Panc1 (cell line): Measurements from ENCODE around the gene ZNF573. TPM values are rescaled to one million over a fixed set of nuclear protein-coding genes. Genes with fewer than 3 reads are reported as not detected.
A peak's percentile ranks its signal among the peaks of the same experiment; 100 is the strongest.

Experiments used
- ATAC-seq: fragments of 200-7000 bp; cut with Tn5 transposase; 2 replicates; pipeline ENCODE4 v1.9.1; 2020; ENCODE audit warnings: mild to moderate bottlenecking, moderate library complexity
- BruUV-seq: library from RNA; stranded (reverse); fragments of 400-500 nt; replicated peaks from 2 replicates; lab custom pipeline; 2021; lab: Mats Ljungman, UMichigan
- CTCF ChIA-PET: fragments of 300-600 bp; sonication (Branson Sonifier 250); formaldehyde crosslinking; loops from one replicate; lab custom pipeline; 2022; ENCODE audit warnings: antibody characterized with exemption; lab: Charles Lee
- POLR2A ChIA-PET: fragments of 300-600 bp; sonication (Branson Sonifier 250); formaldehyde crosslinking; loops from one replicate; lab custom pipeline; 2022; ENCODE audit warnings: antibody characterized with exemption; lab: Charles Lee
- DNase-seq: peaks from one replicate; pipeline ENCODE4 v3.0.0-alpha.2; 2010; ENCODE audit warnings: low read depth, low spot score
- H3K27ac ChIP-seq: 2 replicates; pipeline ENCODE4 v1.5.1; 2011; ENCODE audit warnings: mild to moderate bottlenecking, low read length, inconsistent platforms
- H3K27me3 ChIP-seq: fragments of 200-500 bp; sonication (Bioruptor generic); 2 replicates; pipeline ENCODE4 v1.6.0; 2014; ENCODE audit warnings: low read length, inconsistent platforms; ENCODE audit not compliant: control insufficient read depth, insufficient read depth
- H3K36me3 ChIP-seq: fragments of 200-500 bp; sonication (Bioruptor generic); 2 replicates; pipeline ENCODE4 v1.5.1; 2014; ENCODE audit warnings: inconsistent platforms, mild to moderate bottlenecking, low read length, moderate library complexity; ENCODE audit not compliant: control insufficient read depth, insufficient read depth
- H3K4me1 ChIP-seq: 2 replicates; pipeline ENCODE4 v1.5.1; 2011; ENCODE audit warnings: inconsistent platforms, mild to moderate bottlenecking, low read length, moderate library complexity; ENCODE audit not compliant: control insufficient read depth, insufficient read depth
- H3K4me3 ChIP-seq, 2 experiments: 2 replicates each; pipeline ENCODE4 v1.5.1; 2011 to 2012; ENCODE audit warnings: low read depth in 2 of 2, low read length in 2 of 2, mild to moderate bottlenecking in 2 of 2, inconsistent platforms in 1 of 2, moderate library complexity in 1 of 2
- H3K9me3 ChIP-seq: fragments of 200-500 bp; sonication (Bioruptor generic); 2 replicates; pipeline ENCODE4 v1.5.1; 2014; ENCODE audit warnings: low read depth, mild to moderate bottlenecking, inconsistent platforms, low read length, moderate library complexity; ENCODE audit not compliant: control insufficient read depth, insufficient read depth
- CTCF ChIP-seq: fragments of 450-650 bp; IDR thresholded peaks from 2 replicates; pipeline ENCODE4 v1.5.1; 2017; ENCODE audit warnings: mild to moderate bottlenecking
- POLR2AphosphoS5 ChIP-seq: IDR thresholded peaks from 2 replicates; pipeline ENCODE4 v1.6.1; 2012; ENCODE audit warnings: mild to moderate bottlenecking, low read depth, low read length, moderate library complexity
- REST ChIP-seq, 2 experiments: IDR thresholded peaks; 2 replicates each; pipeline ENCODE4 v1.6.1; 2011 to 2012; ENCODE audit warnings: low read depth in 2 of 2, control low read depth in 1 of 2, low read length in 1 of 2, mild to moderate bottlenecking in 1 of 2, moderate library complexity in 1 of 2; ENCODE audit not compliant: insufficient read depth in 1 of 2
- SIN3A ChIP-seq: IDR thresholded peaks from 2 replicates; pipeline ENCODE4 v1.6.1; 2012; ENCODE audit warnings: low read depth, mild to moderate bottlenecking, low read length, moderate library complexity, borderline replicate concordance; ENCODE audit not compliant: insufficient read depth
- TCF7L2 ChIP-seq: IDR thresholded peaks from 2 replicates; pipeline ENCODE4 v1.6.1; 2011; ENCODE audit warnings: mild to moderate bottlenecking, low read depth, low read length, inconsistent platforms
- in situ Hi-C: cut with HindIII; loops from 2 replicates; pipeline ENCODE4 v1.10.0; 2016; ENCODE audit warnings: low sequenced_read_pairs, low pct_unique_long_range_greater_than_20kb
- intact Hi-C: fragments of 100-400 bp; cut with micrococcal nuclease; formaldehyde crosslinking; loops from one replicate; pipeline ENCODE4 v1.10.0; 2022; ENCODE audit not compliant: unreplicated experiment
- total RNA-seq: library from RNA; stranded (reverse); gene quantifications from one replicate; pipeline ENCODE4 v1.2.1, GENCODE V29; 2021; ENCODE audit not compliant: unreplicated experiment

Gene ZNF573
- total RNA-seq, 1 experiment from 2014 or later = 13.3 TPM

DNA sequence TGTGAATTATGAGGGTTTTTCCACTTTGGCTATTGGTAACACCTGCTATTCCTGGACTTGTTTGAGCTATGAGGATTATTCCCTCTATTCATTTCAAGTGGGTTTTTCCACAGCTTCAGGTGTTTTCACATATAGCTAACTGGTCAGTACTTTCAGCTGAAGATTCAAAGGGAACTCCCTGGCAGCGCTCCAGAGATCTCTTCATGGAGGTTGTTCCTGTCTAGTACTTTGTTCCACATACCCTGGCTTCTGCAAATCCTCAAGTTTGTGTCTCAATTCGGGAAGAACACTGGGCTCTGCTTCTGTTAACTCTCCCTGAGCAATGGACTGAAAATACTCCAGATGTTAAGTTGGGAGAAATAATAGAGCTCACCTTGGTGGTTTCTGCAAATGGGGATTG, 54.2 kb downstream of the ZNF573 start:
- ChIA-PET POLR2A (no interaction called here), CTCF (no interaction called here)
- TF ChIP-seq SIN3A = no peak
- TF ChIP-seq POLR2AphosphoS5 = no peak
- no peak for TF ChIP-seq REST (IDR thresholded peaks at IDR 0.05; ENCODE audit: insufficient read depth in 1 of 2, low read depth in 2 of 2, low read length in 1 of 2)
- TF ChIP-seq CTCF = no peak
- no peak for TF ChIP-seq TCF7L2
- BruUV-seq = no TSS peak
- DNase-seq (no peak), ATAC-seq (no peak)
- Histone ChIP-seq H3K9me3 (no peaks in the 10 kb centered on the region), H3K36me3 (no peaks in the 10 kb centered on the region), H3K27me3 (no peaks in the 10 kb centered on the region), H3K27ac (no peak overlapping the region), H3K4me3 (no peak overlapping the region), H3K4me1 (no peaks in the 10 kb centered on the region)
- intact Hi-C loops (no loop called here), in situ Hi-C loops (no loop called here)

DNA sequence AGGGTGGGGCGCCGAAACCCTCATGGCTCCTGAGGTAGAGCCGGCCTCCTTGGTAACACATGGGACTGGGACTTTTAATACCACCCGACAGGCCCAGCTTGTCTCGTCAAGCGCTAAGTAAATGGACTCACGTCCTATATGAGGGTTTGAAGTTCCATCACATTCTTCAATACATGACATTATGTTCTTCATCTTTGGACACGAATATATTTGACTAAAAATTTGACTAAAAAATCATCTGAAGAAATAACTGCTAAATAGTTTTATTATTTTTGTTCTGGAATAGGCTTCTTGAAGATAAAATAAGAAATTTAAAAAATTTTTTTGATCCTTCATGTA, 59.5 kb downstream of the ZNF573 start:
- Histone ChIP-seq H3K4me3 (peak overlapping the region; percentile 78 to 87), H3K4me1 (peaks cover 5% of the 10 kb centered on the region; the same call in 1 of the 2 replicates), H3K36me3 (no peaks in the 10 kb centered on the region), H3K27me3 (no peaks in the 10 kb centered on the region), H3K27ac (peak overlapping the region; percentile 82), H3K9me3 (peaks cover 18% of the 10 kb centered on the region)
- intact Hi-C loops = no loop called here
- ATAC-seq (no peak), DNase-seq (no peak)
- TF ChIP-seq SIN3A = no peak
- TF ChIP-seq TCF7L2 = no peak
- TF ChIP-seq REST (IDR thresholded peaks at IDR 0.05; ENCODE audit: insufficient read depth in 1 of 2, low read depth in 2 of 2, low read length in 1 of 2) = no peak
- TF ChIP-seq CTCF = no peak
- TF ChIP-seq POLR2AphosphoS5 = no peak
- ChIA-PET CTCF (interaction anchor here (1.1 kb wide), 1 partner anchor 177 kb away, joined by 8 read pairs; no protein-coding TSS in a partner anchor), POLR2A (interaction anchor here (0.6 kb wide), 1 partner anchor 89 kb away, joined by 6 read pairs; no protein-coding TSS in a partner anchor)
- BruUV-seq = no TSS peak
- in situ Hi-C loops = no loop called here
